ENCODE results near the gene TTC39B. TPM values are rescaled to one million over a fixed set of nuclear protein-coding genes. Genes with fewer than 3 reads are reported as not detected.

TTC39B gene
- total RNA-seq, 6 experiments from 2014 or later = 4.5 to 9.9 (median 7.6) TPM

GRCh38 chr9:15272377-15272928 lies 34.6 kb downstream of the TTC39B start:
- no peak for TF ChIP-seq POLR2A (IDR thresholded peaks at IDR 0.05)
- Histone ChIP-seq H3K27me3 (no peaks in the 10 kb centered on the region), H3K9me3 (no peaks in the 10 kb centered on the region), H3K4me3 (no peak overlapping the region), H3K36me3 (no peaks in the 10 kb centered on the region), H3K27ac (no peak overlapping the region), H3K4me1 (peaks cover 0 to 4% (median under 1%) of the 10 kb centered on the region in 4 donors)
- intact Hi-C loops (cut with DNase I) = no loop called here
- WGBS (ENCODE audit: insufficient coverage, low coverage, low lambda C conversion rate, missing lambda C conversion rate) = 60% methylated on average over 2 of the region's 3 CpGs
- ATAC-seq (no peak), DNase-seq (no peak)

DNA sequence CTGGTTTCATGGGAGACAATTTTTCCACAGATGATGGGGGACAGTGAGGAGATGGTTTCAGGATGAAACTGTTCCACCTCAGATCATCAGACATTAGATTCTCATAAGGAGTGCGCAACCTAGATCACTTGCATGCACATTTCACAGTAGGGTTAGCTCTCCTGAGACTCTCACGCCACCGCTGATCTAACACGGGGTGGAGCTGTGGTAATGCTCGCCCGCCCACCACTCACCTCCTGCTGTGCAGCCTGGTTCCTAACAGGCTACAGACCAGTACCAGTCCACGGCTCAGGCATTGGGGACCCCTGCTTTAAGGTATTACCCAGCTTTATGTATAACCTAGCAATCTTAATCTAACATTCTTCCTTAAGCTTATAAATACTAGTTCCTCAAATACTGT lies 35.6 kb downstream of the TTC39B start:
- intact Hi-C loops (cut with DNase I) = no loop called here
- H3K27ac ChIP-seq = no peak overlapping the region
- H3K4me1 ChIP-seq = no peaks in the 10 kb centered on the region
- no peak overlapping the region for H3K4me3 ChIP-seq
- TF ChIP-seq, protein P1, sequence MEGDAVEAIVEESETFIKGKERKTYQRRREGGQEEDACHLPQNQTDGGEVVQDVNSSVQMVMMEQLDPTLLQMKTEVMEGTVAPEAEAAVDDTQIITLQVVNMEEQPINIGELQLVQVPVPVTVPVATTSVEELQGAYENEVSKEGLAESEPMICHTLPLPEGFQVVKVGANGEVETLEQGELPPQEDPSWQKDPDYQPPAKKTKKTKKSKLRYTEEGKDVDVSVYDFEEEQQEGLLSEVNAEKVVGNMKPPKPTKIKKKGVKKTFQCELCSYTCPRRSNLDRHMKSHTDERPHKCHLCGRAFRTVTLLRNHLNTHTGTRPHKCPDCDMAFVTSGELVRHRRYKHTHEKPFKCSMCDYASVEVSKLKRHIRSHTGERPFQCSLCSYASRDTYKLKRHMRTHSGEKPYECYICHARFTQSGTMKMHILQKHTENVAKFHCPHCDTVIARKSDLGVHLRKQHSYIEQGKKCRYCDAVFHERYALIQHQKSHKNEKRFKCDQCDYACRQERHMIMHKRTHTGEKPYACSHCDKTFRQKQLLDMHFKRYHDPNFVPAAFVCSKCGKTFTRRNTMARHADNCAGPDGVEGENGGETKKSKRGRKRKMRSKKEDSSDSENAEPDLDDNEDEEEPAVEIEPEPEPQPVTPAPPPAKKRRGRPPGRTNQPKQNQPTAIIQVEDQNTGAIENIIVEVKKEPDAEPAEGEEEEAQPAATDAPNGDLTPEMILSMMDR (IDR thresholded peaks at IDR 0.05) = no peak
- TF ChIP-seq POLR2A (IDR thresholded peaks at IDR 0.05) = no peak
- ATAC-seq (no peak), DNase-seq (no peak)
- no peaks in the 10 kb centered on the region for H3K27me3 ChIP-seq
- H3K9me3 ChIP-seq = no peaks in the 10 kb centered on the region
- H3K36me3 ChIP-seq = no peaks in the 10 kb centered on the region
- 92% methylated on average over 6 of the region's 7 CpGs for WGBS (ENCODE audit: insufficient coverage, low coverage, low lambda C conversion rate, missing lambda C conversion rate)

DNA sequence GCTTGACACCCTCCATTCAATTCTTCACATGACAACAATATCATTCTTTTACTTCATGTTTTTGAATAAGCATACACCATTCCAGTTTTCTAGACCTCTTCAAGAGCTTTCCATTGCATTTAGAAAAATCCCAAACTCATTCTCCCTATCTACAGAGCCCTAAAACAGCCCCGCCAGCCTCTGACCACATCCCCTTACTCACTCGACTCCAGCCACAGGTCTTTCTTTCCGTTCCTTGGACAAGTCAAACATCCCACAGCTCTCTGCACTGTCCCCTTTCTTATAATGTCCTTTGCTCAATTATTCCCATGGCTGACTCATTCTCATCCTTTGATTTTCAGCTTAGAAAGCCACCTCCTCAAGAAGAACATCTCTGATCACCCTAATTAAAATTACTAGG lies 38.2 kb downstream of the TTC39B start:
- Histone ChIP-seq H3K4me3 (no peak overlapping the region), H3K9me3 (no peaks in the 10 kb centered on the region), H3K27ac (no peak overlapping the region), H3K4me1 (no peaks in the 10 kb centered on the region), H3K27me3 (no peaks in the 10 kb centered on the region), H3K36me3 (no peaks in the 10 kb centered on the region)
- intact Hi-C loops (cut with DNase I) = no loop called here
- no peak for TF ChIP-seq POLR2A (IDR thresholded peaks at IDR 0.05)
- TF ChIP-seq, protein P1 (IDR thresholded peaks at IDR 0.05) = no peak
- WGBS (ENCODE audit: insufficient coverage, low coverage, low lambda C conversion rate, missing lambda C conversion rate) = 60% methylated on average over 3 of the region's 3 CpGs
- DNase-seq = no peak
- no peak for ATAC-seq

DNA sequence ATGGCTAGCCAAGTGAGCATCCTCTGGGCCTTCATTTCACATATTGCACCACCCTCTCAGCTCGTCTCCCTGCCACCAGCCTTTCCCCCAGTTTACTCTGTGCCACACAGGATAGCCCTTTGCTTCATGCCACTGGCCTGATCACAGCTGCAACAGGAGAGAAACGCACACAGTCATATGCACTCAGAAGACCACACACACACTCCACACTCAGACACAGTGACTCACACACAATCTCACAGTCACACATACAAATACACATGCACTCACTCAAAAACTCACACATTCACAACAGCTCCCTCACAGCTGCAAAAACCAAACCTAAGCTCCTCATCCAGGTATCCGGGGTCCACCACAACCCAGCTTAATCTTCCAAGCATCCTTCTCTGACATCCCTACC lies 38.7 kb downstream of the TTC39B start:
- no peak overlapping the region for H3K27ac ChIP-seq
- H3K9me3 ChIP-seq = no peaks in the 10 kb centered on the region
- ATAC-seq (no peak), DNase-seq (no peak)
- TF ChIP-seq, protein P1 (IDR thresholded peaks at IDR 0.05) = no peak
- TF ChIP-seq POLR2A (IDR thresholded peaks at IDR 0.05) = no peak
- no peak overlapping the region for H3K4me3 ChIP-seq
- intact Hi-C loops (cut with DNase I) = no loop called here
- WGBS (ENCODE audit: insufficient coverage, low coverage, low lambda C conversion rate, missing lambda C conversion rate) = 82% methylated on average over 3 of the region's 3 CpGs
- no peaks in the 10 kb centered on the region for H3K4me1 ChIP-seq
- no peaks in the 10 kb centered on the region for H3K36me3 ChIP-seq
- H3K27me3 ChIP-seq = no peaks in the 10 kb centered on the region

GRCh38 chr9:15264918-15265317 lies 42.1 kb downstream of the TTC39B start:
- H3K4me3 ChIP-seq = no peak overlapping the region
- H3K4me1 ChIP-seq = no peaks in the 10 kb centered on the region
- no peaks in the 10 kb centered on the region for H3K36me3 ChIP-seq
- no peak for ATAC-seq
- H3K27ac ChIP-seq = no peak overlapping the region
- 82% methylated on average over 1 of the region's 1 CpG for WGBS (ENCODE audit: insufficient coverage, low coverage, low lambda C conversion rate, missing lambda C conversion rate)
- DNase-seq = no peak
- H3K9me3 ChIP-seq = no peaks in the 10 kb centered on the region
- TF ChIP-seq, protein P1 (IDR thresholded peaks at IDR 0.05) = no peak
- no peak for TF ChIP-seq POLR2A (IDR thresholded peaks at IDR 0.05)
- H3K27me3 ChIP-seq = no peaks in the 10 kb centered on the region
- intact Hi-C loops (cut with DNase I) = no loop called here
